ENCODE data around the gene KCNAB3.
"Not testable (repeated sequence)": the region's sequence is repeated elsewhere in the genome, so short reads cannot be mapped to it uniquely, and the experiment has no call there.

The KCNAB3 gene

DNA sequence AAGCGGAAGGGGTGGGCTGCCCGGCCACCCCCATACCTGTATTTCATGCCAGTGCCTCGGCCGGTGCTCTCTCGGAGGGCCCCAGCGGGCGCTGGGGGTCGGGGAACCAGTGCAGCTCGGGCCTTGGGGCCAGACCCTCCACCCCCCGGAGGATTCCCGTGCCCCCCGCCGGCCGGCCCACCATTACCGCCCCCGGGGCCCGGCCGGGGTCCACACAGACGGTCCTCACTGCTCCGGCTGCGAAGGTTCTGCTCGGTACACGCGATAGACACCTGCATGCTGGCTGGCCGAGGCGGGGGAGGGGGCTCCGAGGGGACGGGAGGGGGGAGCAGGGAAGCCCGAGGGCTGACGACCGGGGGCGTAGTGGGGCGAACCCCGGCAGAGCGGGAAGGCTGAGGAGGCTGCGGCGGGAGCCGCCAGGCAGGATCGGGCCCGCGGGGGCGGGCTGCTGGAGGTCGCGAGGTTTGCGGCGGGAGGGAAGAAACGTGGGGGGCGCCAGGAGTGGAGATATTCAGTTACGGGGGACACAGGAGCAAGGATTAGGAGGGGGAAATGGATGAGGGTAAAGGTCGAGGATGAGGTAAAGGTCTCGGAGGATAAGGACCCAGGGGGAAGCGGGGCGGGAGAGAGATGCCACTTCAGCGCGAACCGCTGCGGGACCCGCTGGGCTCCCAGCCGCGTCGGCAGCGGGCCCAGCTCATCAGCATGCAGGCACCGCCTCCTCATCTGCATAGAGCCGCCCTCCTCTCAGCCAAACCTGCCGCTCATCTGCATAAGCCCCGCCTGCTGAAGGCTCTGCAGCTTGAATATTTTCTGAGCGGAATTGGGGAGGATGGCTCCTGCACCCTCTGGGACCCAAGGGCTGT is at the start of gene KCNAB3:
Gene KCNAB3 (minus strand): TSS at position 699 of the 866 bp plus-strand sequence. CDS start 421 bp downstream, at position 278.
- DNase-seq, result no peak

GRCh38 chr17:7977805-7978204 is 48.1 kb upstream of the KCNAB3 start:
- no peak for DNase-seq

DNA sequence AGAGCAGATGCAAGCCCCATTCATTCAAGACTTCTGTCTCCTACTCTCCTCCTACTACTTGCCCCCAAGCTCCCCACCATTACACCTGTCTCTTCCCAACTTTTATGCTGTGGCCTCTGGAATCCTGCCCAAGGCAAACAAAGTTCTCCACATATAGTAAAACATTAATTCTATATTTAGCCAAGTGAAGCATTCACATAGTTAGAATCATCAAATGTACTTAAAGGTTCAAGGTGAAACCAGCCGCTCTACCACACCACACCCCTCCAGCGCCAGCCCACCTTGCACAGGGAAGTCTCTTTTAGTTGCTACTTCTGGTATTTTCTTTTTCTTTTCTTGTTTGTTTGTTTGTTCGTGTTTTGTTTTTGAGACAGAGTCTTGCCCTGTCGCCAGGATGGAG is 47.4 kb upstream of the KCNAB3 start:
- DNase-seq, result no peak

- DNase-seq, result no peak
These were observed 45.0 kb upstream of the KCNAB3 start for GRCh38 chr17:7974638-7975131.

DNA sequence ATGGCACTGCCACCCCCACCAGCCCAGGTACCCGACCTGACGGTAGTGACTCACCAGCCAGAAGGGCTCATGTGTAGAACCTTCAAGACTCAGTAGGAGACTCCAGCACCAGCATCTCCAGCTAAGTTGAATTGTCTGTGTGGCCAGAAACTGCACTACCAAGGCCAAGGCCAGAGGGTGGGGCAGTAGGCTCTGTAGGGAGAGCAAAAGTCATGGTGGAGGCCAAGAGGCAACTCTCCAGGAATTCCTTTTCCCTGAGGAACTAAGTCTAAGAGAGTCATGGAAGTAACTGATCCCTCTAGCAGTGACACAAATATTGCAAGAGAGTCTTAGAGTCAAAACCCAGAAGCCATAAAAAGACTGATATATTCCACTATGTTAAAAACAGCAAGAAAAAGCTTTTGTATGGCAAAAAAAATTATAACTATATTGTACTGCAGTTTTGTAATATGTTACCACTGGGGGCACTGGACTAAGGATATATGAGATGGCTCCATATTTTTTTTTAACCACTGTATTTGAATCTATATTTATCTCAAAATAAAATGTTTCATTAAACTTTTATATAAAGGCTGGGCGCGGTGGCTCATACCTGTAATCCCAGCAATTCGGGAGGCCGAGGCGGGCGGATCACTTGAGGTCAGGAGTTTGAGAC is 42.6 kb upstream of the KCNAB3 start:
- no peak for DNase-seq

DNA sequence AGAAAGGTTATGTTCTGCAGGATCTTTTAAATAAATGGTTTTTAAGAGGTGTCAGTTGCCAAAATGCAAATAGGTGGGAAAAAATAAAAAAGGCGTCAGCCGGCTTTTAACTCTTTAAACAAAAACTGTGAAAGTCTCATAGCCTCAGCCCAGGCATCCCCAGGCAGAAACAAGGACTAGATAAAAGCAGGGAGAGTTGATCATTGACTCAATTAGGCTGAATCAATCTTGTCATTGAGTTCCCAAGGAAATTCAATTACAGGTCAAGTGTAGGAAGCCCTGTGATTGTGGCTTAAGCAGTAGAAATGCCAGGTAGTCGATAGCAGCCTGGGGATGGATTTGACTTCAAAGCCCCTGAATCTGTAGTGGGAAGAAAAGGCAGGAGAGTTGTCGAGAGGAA is 42.0 kb upstream of the KCNAB3 start:
- DNase-seq, result no peak

DNA sequence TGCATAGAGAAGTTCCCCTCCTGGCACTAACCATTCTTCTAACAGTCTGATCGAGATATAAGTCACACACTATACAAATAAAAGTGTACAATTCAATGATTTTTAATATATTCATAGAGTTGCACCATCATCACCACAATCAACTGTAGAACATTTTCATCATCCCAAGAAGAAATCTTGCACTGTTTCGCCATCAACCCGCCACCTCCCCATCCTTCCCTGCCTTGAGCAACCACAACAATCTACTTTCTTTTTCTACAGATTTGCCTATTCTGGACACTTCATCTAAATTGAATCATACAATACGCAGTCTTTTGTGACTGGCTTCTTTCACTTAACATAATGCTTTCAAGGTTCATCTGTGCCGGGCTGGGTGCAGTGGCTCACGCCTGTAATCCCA is 39.8 kb upstream of the KCNAB3 start:
- no peak for DNase-seq

GRCh38 chr17:7967751-7968150 is 38.1 kb upstream of the KCNAB3 start:
- no peak for DNase-seq

- no peak for DNase-seq
These were observed 31.8 kb upstream of the KCNAB3 start for GRCh38 chr17:7961421-7961820.

DNA sequence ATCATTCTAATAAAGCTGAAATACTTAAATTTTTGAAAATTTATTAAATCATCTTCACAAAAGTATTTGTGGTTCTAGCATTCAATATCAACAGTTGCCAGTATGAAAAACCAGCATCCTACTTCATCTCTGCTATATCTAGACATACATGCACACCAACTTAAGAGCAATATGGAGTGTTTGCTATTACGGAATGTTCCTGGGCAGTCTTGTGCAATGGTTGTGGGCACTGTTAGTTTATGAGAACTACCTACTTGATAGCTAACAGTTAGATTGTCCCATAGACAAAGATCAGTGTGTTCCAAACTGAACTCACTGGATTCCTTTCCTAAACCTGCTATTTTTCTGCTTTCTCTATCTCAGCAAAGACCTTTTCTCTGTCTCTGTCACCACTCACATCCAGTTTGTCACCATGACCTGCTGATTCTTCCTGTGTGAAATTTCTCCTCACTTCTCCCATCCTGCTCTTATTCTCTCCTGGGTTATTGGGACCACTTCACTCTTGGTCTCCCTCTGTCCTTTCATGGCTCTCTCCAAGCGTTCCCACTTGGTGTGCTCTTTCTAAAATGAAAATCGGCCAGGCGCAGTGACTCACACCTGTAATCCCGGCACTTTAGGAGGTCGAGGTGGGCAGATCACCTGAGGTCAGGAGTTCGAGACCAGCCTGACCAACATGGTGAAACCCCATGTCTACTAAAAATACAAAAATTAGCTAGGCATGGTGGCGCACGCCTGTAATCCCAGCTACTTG is 30.0 kb upstream of the KCNAB3 start:
- DNase-seq, result no peak

DNA sequence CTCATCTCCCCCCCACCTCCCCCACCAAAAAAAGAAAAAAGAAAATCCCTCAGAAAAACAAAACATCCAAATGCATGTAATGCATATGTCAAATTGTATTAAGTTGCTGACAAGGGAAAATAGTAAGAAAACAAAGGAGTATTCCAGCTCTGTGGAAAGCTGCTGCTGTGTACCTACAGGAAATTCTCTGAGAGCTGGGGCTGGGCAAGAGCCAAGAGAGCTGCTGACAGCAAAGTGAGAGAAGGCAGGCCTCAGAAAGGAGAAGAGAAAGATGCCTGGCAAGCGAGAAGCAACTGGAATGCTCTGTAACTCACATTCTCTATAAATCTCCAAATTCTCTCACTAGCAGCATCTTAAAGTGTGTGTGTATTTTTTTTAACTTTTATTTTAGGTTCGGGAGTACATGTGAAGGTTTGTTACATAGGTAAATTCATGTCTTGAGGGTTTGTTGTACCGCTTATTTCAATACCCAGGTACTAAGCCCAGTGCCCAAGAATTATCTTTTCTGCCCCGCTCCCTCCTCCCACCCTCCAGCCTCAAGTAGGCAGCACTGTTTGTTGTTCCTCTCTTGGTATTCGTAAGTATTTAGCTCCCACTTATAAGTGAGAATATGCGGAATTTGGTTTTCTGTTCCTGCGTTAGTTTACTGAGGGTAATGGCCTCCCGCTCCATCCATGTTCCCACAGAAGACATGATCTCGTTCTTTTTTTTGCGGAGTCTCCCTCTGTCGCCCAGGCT is 26.7 kb upstream of the KCNAB3 start:
- no peak for DNase-seq

GRCh38 chr17:7955414-7956227 is 26.0 kb upstream of the KCNAB3 start:
- no peak for DNase-seq

- DNase-seq, result not testable (repeated sequence)
These were observed 23.6 kb upstream of the KCNAB3 start for GRCh38 chr17:7953266-7953665.

GRCh38 chr17:7951143-7951792 is 21.6 kb upstream of the KCNAB3 start:
- DNase-seq, result no peak

- DNase-seq, result no peak
These were observed 20.9 kb upstream of the KCNAB3 start for GRCh38 chr17:7950578-7950977.

DNA sequence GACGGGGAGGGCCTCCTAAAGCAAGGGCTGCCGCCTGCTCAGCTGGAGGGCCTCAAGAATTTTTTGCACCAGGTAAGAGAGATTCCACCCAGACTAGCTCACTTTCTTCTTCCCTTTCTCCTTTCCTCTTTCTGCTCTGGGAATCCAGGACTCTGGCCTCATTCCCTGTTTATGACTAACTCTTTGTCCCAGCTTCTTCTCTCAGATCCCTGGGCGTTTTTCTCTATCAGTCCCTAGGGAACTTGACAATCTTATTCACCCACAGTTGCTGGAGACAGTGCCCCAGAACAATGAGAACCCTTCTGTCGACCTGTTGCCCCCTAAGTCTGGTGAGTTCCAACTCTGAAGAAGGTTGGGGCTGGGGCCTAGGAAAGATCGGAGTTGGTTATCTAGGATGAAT is 18.0 kb upstream of the KCNAB3 start:
- no peak for DNase-seq

DNA sequence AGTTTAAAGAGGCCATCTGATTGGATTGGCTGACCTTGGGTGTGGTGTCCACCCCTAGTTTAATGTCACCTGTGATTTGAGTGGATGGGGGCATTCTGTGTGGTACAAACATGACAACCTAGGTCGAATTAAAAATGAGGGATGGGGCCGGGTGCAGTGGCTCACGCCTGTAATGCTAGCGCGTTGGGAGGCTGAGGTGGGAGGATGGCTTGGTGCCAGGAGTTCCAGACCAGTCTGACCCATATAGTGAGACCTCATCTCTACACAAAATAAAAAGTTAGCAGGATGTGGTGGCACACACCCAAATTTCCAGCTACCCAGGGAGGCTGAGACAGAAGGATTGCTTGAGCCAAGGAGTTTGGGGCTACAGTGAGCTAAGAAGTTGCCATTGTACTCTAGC is 16.8 kb upstream of the KCNAB3 start:
- no peak for DNase-seq

DNA sequence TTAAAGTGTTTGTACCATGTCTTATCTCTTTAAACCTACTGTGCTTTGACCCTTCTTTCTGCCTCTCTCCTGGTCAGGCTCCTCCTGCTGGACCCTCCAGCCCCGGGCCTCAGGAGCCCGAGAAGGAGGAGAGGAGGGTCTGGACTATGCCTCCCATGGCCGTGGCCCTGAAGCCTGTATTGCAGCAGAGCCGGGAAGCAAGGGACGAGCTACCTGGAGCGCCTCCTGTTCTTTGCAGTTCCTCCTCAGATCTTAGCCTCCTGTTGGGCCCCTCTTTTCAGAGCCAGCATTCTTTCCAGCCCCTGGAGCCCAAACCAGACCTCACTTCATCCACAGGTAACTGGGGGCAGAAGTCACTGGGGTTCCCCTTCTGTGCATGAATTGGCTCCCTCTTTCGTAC is 16.0 kb upstream of the KCNAB3 start:
- DNase-seq, result no peak

- DNase-seq, result no peak
These were observed 14.7 kb upstream of the KCNAB3 start for GRCh38 chr17:7944326-7944725.

DNA sequence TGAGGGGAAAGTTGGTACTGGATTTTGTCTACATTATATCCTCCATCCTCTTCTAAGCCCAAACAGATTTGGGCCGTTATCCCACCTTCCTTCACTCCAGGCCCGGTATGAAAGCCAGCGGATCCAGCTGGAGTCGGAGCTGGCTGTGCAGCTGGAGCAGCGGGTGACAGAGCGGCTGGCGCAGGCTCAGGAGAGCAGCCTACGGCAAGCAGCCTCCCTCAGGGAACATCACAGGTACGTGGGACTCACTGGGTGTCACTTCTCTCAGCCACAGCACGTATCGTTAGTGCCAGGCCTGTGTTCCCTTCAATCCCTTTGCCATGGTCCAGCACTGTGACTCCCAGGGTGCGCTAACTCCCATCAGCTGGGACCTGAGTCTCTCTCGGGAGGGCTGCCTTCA is 13.6 kb upstream of the KCNAB3 start:
- DNase-seq, result no peak

- DNase-seq, result no peak
These were observed 11.1 kb upstream of the KCNAB3 start for GRCh38 chr17:7940743-7941142.
